WTC11 (cell line): ENCODE measurements around the gene SLC19A1.

Source experiments
- ATF2 ChIP-seq: sonication (generic); formaldehyde crosslinking; IDR thresholded peaks from 2 replicates; pipeline ENCODE4 v1.8.1; 2022; ENCODE audit warnings: low read depth, missing genetic modification reagents, borderline replicate concordance
- CREM ChIP-seq: sonication (generic); formaldehyde crosslinking; IDR thresholded peaks from 2 replicates; pipeline ENCODE4 v1.8.1; 2022; ENCODE audit warnings: mild to moderate bottlenecking, missing genetic modification reagents, moderate library complexity
- CTCF ChIP-seq: fragments of 200-600 bp; IDR thresholded peaks from 2 replicates; pipeline ENCODE4 v1.8.0; 2022; ENCODE audit warnings: antibody characterized with exemption
- E2F1 ChIP-seq: sonication (generic); formaldehyde crosslinking; IDR thresholded peaks from 2 replicates; pipeline ENCODE4 v1.8.0; 2022; ENCODE audit warnings: mild to moderate bottlenecking, missing genetic modification reagents
- E2F5 ChIP-seq: sonication (generic); formaldehyde crosslinking; IDR thresholded peaks from 2 replicates; pipeline ENCODE4 v1.8.1; 2022; ENCODE audit warnings: mild to moderate bottlenecking, moderate library complexity, missing genetic modification reagents
- ELF4 ChIP-seq: sonication (generic); formaldehyde crosslinking; IDR thresholded peaks from 2 replicates; pipeline ENCODE4 v1.8.1; 2022; ENCODE audit warnings: low read depth, mild to moderate bottlenecking, moderate library complexity, missing genetic modification reagents
- ETV6 ChIP-seq: sonication (generic); formaldehyde crosslinking; IDR thresholded peaks from 2 replicates; pipeline ENCODE4 v1.8.1; 2022; ENCODE audit warnings: mild to moderate bottlenecking, missing genetic modification reagents
- IRF1 ChIP-seq: sonication (generic); formaldehyde crosslinking; IDR thresholded peaks from 2 replicates; pipeline ENCODE4 v1.8.0; 2023; ENCODE audit warnings: missing genetic modification reagents
- IRF2 ChIP-seq: sonication (generic); formaldehyde crosslinking; IDR thresholded peaks from 2 replicates; pipeline ENCODE4 v1.8.0; 2022; ENCODE audit warnings: low read depth, missing genetic modification reagents, borderline replicate concordance
- MAX ChIP-seq: sonication (generic); formaldehyde crosslinking; IDR thresholded peaks from 2 replicates; pipeline ENCODE4 v1.8.0; 2022; ENCODE audit warnings: mild to moderate bottlenecking, missing genetic modification reagents
- NFE2L1 ChIP-seq: sonication (generic); formaldehyde crosslinking; IDR thresholded peaks from 2 replicates; pipeline ENCODE4 v1.8.1; 2023; ENCODE audit warnings: missing genetic modification reagents
- NR3C1 ChIP-seq: sonication (generic); formaldehyde crosslinking; conservative IDR thresholded peaks from 2 replicates; pipeline ENCODE4 v1.8.1; 2023; ENCODE audit warnings: low read depth, mild to moderate bottlenecking, missing genetic modification reagents
- SP1 ChIP-seq: sonication (generic); formaldehyde crosslinking; conservative IDR thresholded peaks from 2 replicates; pipeline ENCODE4 v1.8.1; 2022; ENCODE audit warnings: missing genetic modification reagents

GRCh38 chr21:45549626-45550463 is 7.6 kb upstream of the SLC19A1 start:
- TF ChIP-seq NR3C1 (CRISPR knock-in tag) = no peak
- no peak for TF ChIP-seq E2F1 (CRISPR knock-in tag)
- TF ChIP-seq ELF4 (CRISPR knock-in tag) = no peak
- no peak for TF ChIP-seq CTCF
- TF ChIP-seq E2F5 = no peak
- no peak for TF ChIP-seq MAX
- no peak for TF ChIP-seq IRF1 (CRISPR knock-in tag)
- no peak for TF ChIP-seq NFE2L1 (CRISPR knock-in tag)
- TF ChIP-seq SP1 (CRISPR knock-in tag) = no peak
- TF ChIP-seq IRF2 = no peak
- TF ChIP-seq CREM (CRISPR knock-in tag) = no peak
- no peak for TF ChIP-seq ATF2 (CRISPR knock-in tag)
- no peak for TF ChIP-seq ETV6 (CRISPR knock-in tag)
